ENCODE results near the gene GLRX3. TPM values are rescaled to one million over a fixed set of nuclear protein-coding genes. Genes with fewer than 3 reads are reported as not detected.
A peak's percentile ranks its signal among the peaks of the same experiment; 100 is the strongest.

The GLRX3 gene
- total and polyA plus RNA-seq, 2 of the 13 experiments (the other 11 are each of a cell fraction or from before 2014, with no cell fraction given), result 91.4 to 135 TPM

DNA sequence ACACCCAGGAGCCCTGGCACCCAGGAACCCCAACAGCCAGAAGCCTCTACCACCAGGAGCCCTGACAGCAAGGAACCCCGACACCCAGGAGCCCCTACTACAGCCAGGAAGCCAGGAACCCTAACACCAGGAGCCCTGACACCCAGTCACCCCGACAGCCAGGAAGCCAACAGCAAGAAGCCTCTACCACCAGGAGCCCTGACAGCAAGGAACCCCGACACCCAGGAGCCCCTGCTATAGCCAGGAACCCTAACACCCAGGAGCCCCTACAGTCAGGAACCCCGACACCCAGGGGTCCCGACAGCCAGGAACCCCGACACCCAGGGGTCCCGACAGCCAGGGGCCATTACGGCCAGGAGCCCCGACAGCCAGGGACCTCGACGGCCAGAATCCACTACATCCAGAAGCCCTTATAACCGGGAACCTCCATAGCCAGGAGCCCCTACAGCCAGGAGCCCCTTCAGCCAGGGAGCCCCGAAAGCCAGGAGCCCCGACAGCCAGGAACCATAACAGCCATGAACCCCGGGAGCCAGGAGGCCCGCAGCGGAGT is 440 bp upstream of the GLRX3 start (continued):
- TF ChIP-seq ZNF724P (CRISPR knock-in tag; IDR thresholded peaks at IDR 0.05; ENCODE audit: borderline replicate concordance) (no peak), ATF7 (IDR thresholded peaks at IDR 0.05) (no peak), ATF7 (CRISPR knock-in tag; IDR thresholded peaks at IDR 0.05) (no peak), ZNF138 (CRISPR knock-in tag; IDR thresholded peaks at IDR 0.05; ENCODE audit: low read depth) (peak; percentile 12; the same call in 1 of the 2 replicates), TBX3 (IDR thresholded peaks at IDR 0.05; ENCODE audit: borderline replicate concordance) (no peak), ZNF501 (CRISPR knock-in tag; IDR thresholded peaks at IDR 0.05) (peak; percentile 90; the same call in 1 of the 2 replicates), ZNF572 (CRISPR knock-in tag; IDR thresholded peaks at IDR 0.05) (peak; percentile 29; the same call in 1 of the 2 replicates), NCOR1 (IDR thresholded peaks at IDR 0.05; ENCODE audit: borderline replicate concordance, low read length) (no peak), PPARG (CRISPR knock-in tag; conservative IDR thresholded peaks at IDR 0.05) (no peak), ZNF670 (CRISPR knock-in tag; IDR thresholded peaks at IDR 0.05; ENCODE audit: borderline replicate concordance) (no peak), TOPORS (CRISPR knock-in tag; IDR thresholded peaks at IDR 0.05) (no peak)
- TF ChIP-seq, protein P1, sequence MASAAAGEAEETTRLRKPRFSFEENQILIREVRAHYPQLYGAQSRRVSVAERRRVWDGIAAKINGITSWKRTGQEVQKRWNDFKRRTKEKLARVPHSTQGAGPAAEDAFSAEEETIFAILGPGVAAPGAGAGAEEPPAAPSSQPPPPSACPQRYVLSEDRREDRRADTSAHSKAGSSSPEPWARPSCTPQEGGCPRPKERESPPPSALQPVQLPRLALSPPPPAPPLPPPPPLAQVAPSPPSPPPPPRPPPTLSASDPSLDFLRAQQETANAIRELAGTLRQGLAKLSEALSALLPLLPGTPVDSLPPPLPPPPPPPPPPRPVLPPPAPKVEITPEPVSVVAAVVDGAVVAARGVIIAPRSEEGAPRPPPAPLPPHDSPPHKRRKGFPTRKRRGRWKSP (CRISPR knock-in tag; IDR thresholded peaks at IDR 0.05), result no peak
- TF ChIP-seq, protein P2, sequence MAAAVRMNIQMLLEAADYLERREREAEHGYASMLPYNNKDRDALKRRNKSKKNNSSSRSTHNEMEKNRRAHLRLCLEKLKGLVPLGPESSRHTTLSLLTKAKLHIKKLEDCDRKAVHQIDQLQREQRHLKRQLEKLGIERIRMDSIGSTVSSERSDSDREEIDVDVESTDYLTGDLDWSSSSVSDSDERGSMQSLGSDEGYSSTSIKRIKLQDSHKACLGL (CRISPR knock-in tag; IDR thresholded peaks at IDR 0.05), result 0 out of 2 replicates have a peak, but pooled peaks have one; percentile 2
- TF ChIP-seq, protein P3, sequence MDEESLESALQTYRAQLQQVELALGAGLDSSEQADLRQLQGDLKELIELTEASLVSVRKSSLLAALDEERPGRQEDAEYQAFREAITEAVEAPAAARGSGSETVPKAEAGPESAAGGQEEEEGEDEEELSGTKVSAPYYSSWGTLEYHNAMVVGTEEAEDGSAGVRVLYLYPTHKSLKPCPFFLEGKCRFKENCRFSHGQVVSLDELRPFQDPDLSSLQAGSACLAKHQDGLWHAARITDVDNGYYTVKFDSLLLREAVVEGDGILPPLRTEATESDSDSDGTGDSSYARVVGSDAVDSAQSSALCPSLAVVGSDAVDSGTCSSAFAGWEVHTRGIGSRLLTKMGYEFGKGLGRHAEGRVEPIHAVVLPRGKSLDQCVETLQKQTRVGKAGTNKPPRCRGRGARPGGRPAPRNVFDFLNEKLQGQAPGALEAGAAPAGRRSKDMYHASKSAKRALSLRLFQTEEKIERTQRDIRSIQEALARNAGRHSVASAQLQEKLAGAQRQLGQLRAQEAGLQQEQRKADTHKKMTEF (CRISPR knock-in tag; IDR thresholded peaks at IDR 0.05), result no peak
- TF ChIP-seq, protein P4, sequence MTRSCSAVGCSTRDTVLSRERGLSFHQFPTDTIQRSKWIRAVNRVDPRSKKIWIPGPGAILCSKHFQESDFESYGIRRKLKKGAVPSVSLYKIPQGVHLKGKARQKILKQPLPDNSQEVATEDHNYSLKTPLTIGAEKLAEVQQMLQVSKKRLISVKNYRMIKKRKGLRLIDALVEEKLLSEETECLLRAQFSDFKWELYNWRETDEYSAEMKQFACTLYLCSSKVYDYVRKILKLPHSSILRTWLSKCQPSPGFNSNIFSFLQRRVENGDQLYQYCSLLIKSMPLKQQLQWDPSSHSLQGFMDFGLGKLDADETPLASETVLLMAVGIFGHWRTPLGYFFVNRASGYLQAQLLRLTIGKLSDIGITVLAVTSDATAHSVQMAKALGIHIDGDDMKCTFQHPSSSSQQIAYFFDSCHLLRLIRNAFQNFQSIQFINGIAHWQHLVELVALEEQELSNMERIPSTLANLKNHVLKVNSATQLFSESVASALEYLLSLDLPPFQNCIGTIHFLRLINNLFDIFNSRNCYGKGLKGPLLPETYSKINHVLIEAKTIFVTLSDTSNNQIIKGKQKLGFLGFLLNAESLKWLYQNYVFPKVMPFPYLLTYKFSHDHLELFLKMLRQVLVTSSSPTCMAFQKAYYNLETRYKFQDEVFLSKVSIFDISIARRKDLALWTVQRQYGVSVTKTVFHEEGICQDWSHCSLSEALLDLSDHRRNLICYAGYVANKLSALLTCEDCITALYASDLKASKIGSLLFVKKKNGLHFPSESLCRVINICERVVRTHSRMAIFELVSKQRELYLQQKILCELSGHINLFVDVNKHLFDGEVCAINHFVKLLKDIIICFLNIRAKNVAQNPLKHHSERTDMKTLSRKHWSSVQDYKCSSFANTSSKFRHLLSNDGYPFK (CRISPR knock-in tag; IDR thresholded peaks at IDR 0.05; ENCODE audit: borderline replicate concordance), result no peak
- TF ChIP-seq, protein P5, sequence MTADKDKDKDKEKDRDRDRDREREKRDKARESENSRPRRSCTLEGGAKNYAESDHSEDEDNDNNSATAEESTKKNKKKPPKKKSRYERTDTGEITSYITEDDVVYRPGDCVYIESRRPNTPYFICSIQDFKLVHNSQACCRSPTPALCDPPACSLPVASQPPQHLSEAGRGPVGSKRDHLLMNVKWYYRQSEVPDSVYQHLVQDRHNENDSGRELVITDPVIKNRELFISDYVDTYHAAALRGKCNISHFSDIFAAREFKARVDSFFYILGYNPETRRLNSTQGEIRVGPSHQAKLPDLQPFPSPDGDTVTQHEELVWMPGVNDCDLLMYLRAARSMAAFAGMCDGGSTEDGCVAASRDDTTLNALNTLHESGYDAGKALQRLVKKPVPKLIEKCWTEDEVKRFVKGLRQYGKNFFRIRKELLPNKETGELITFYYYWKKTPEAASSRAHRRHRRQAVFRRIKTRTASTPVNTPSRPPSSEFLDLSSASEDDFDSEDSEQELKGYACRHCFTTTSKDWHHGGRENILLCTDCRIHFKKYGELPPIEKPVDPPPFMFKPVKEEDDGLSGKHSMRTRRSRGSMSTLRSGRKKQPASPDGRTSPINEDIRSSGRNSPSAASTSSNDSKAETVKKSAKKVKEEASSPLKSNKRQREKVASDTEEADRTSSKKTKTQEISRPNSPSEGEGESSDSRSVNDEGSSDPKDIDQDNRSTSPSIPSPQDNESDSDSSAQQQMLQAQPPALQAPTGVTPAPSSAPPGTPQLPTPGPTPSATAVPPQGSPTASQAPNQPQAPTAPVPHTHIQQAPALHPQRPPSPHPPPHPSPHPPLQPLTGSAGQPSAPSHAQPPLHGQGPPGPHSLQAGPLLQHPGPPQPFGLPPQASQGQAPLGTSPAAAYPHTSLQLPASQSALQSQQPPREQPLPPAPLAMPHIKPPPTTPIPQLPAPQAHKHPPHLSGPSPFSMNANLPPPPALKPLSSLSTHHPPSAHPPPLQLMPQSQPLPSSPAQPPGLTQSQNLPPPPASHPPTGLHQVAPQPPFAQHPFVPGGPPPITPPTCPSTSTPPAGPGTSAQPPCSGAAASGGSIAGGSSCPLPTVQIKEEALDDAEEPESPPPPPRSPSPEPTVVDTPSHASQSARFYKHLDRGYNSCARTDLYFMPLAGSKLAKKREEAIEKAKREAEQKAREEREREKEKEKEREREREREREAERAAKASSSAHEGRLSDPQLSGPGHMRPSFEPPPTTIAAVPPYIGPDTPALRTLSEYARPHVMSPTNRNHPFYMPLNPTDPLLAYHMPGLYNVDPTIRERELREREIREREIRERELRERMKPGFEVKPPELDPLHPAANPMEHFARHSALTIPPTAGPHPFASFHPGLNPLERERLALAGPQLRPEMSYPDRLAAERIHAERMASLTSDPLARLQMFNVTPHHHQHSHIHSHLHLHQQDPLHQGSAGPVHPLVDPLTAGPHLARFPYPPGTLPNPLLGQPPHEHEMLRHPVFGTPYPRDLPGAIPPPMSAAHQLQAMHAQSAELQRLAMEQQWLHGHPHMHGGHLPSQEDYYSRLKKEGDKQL (CRISPR knock-in tag; IDR thresholded peaks at IDR 0.05; ENCODE audit: low read depth), result no peak
- TF ChIP-seq, protein P6, sequence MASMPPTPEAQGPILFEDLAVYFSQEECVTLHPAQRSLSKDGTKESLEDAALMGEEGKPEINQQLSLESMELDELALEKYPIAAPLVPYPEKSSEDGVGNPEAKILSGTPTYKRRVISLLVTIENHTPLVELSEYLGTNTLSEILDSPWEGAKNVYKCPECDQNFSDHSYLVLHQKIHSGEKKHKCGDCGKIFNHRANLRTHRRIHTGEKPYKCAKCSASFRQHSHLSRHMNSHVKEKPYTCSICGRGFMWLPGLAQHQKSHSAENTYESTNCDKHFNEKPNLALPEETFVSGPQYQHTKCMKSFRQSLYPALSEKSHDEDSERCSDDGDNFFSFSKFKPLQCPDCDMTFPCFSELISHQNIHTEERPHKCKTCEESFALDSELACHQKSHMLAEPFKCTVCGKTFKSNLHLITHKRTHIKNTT (CRISPR knock-in tag; IDR thresholded peaks at IDR 0.05), result no peak

All from HepG2 (cell line).